Activated CD8-positive, alpha-beta memory T cell treated with anti-CD3 and anti-CD28 coated beads for 36 hours (primary cell): ENCODE data around the gene RASD2. TPM values are rescaled to one million over a fixed set of nuclear protein-coding genes. Genes with fewer than 3 reads are reported as not detected.

Experiments used
- CTCF ChIA-PET: fragments of 350-600 bp; sonication (Branson Sonifier 250); formaldehyde crosslinking; loops from one replicate; lab custom pipeline; 2021; ENCODE audit warnings: antibody characterized with exemption; lab: Charles Lee
- POLR2A ChIA-PET: fragments of 350-600 bp; sonication (Branson Sonifier 250); formaldehyde crosslinking; loops from one replicate; lab custom pipeline; 2021; ENCODE audit warnings: antibody characterized with exemption; lab: Charles Lee
- total RNA-seq, 2 experiments: library from RNA; stranded (reverse); gene quantifications; one replicate each; pipeline ENCODE4 v1.2.3, GENCODE V29; 2021

RASD2 gene
- total RNA-seq, 2 experiments from 2014 or later, result 0.11 TPM; not detected in 1

- POLR2A ChIA-PET, result no interaction called here
- CTCF ChIA-PET, result interaction anchor here (0.6 kb wide), 1 partner anchor 241 kb away, joined by 3 read pairs; no protein-coding TSS in a partner anchor
These were observed 51.9 kb downstream of the RASD2 start for GRCh38 chr22:35592418-35592967.

GRCh38 chr22:35593071-35593890 lies 52.6 kb downstream of the RASD2 start:
- POLR2A ChIA-PET, result no interaction called here
- CTCF ChIA-PET, result interaction anchor here (0.6 kb wide), 1 partner anchor 242 kb away, joined by 3 read pairs; no protein-coding TSS in a partner anchor

GRCh38 chr22:35593891-35594470 lies 53.4 kb downstream of the RASD2 start:
- ChIA-PET CTCF (no interaction called here), POLR2A (no interaction called here)

GRCh38 chr22:35594686-35595085 lies 54.1 kb downstream of the RASD2 start:
- POLR2A ChIA-PET, result no interaction called here
- CTCF ChIA-PET, result no interaction called here

- ChIA-PET CTCF (no interaction called here), POLR2A (no interaction called here)
These were observed 56.2 kb downstream of the RASD2 start for GRCh38 chr22:35596821-35597220.

GRCh38 chr22:35597692-35598395 lies 57.2 kb downstream of the RASD2 start:
- POLR2A ChIA-PET, result no interaction called here

GRCh38 chr22:35598396-35598710 lies 57.7 kb downstream of the RASD2 start:
- POLR2A ChIA-PET, result no interaction called here
- CTCF ChIA-PET, result no interaction called here

More at GRCh38 chr22:35597692-35598395, 57.2 kb downstream of the RASD2 start:
- CTCF ChIA-PET, result no interaction called here

- POLR2A ChIA-PET, result no interaction called here
- CTCF ChIA-PET, result no interaction called here
These were observed 58.7 kb downstream of the RASD2 start for GRCh38 chr22:35599364-35599763.

- CTCF ChIA-PET, result no interaction called here
These were observed 59.8 kb downstream of the RASD2 start for GRCh38 chr22:35600476-35600875.

GRCh38 chr22:35601013-35601580 lies 60.5 kb downstream of the RASD2 start:
- ChIA-PET CTCF (no interaction called here), POLR2A (no interaction called here)

More at GRCh38 chr22:35600476-35600875, 59.8 kb downstream of the RASD2 start:
- POLR2A ChIA-PET, result no interaction called here

- CTCF ChIA-PET, result no interaction called here
- POLR2A ChIA-PET, result no interaction called here
These were observed 61.3 kb downstream of the RASD2 start for GRCh38 chr22:35601743-35602615.

Other genes starting within 250 kb of the RASD2 start
- gene TOM1, start 240.9 kb upstream of the RASD2 start, total RNA-seq, result 10 to 100 TPM; 12.2 to 13.2 TPM
- gene HMOX1, start 159.7 kb upstream of the RASD2 start, total RNA-seq, result 1 to 10 TPM; 1.4 to 1.6 TPM
- gene MCM5, start 140.7 kb upstream of the RASD2 start, total RNA-seq, result 100 to 1,000 TPM; 301 to 309 TPM
- 1 to 10 TPM; 1.5 to 1.8 TPM for gene MB, start 76.5 kb downstream of the RASD2 start, total RNA-seq
- 10 to 100 TPM; 28.5 to 29.1 TPM for gene APOL6, start 107.6 kb downstream of the RASD2 start, total RNA-seq
- not detected for gene APOL5, start 177.0 kb downstream of the RASD2 start, total RNA-seq